Rectal smooth muscle tissue (tissue), 1 donor: ENCODE measurements around the gene OTOF.
"Not testable (repeated sequence)": the region's sequence is repeated elsewhere in the genome, so short reads cannot be mapped to it uniquely, and the experiment has no call there.

Source experiments
- H3K27ac ChIP-seq: one replicate; pipeline ENCODE4 v1.7.0; 2013; ENCODE audit warnings: low read depth, low read length, inconsistent platforms
- H3K27me3 ChIP-seq: one replicate; pipeline ENCODE4 v1.7.0; 2013; ENCODE audit warnings: low read length; ENCODE audit not compliant: control insufficient read depth, insufficient read depth
- H3K36me3 ChIP-seq: one replicate; pipeline ENCODE4 v1.7.0; 2013; ENCODE audit warnings: low read length; ENCODE audit not compliant: control insufficient read depth, insufficient read depth
- H3K4me1 ChIP-seq: one replicate; pipeline ENCODE4 v1.7.0; 2013; ENCODE audit warnings: low read length; ENCODE audit not compliant: control insufficient read depth, insufficient read depth
- H3K4me3 ChIP-seq: one replicate; pipeline ENCODE4 v1.7.0; 2013; ENCODE audit warnings: low read length
- H3K9ac ChIP-seq: one replicate; pipeline ENCODE4 v1.7.0; 2013; ENCODE audit warnings: low read length

OTOF gene

DNA sequence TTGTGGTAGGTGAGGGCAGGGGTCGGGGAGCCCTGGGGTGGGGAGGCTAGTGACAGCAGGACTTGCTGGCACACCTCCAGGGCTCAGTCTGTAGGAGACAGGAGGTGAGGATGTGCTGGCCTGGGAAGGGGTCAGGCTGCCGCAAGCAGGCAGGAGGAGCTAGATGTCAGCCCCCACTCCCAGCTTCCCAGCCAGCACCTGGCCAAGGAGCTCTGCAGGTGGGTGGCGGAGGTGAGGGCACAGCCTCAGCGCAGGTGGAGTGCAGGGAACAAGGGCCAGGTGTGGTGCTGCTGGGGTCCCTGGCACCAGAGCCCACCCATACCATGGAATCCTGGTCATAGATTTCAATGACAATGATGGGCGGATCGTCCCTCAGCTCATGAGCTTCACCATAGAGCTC is 2.9 kb downstream of the OTOF start:
- Histone ChIP-seq H3K4me1 (no peaks in the 10 kb centered on the region), H3K36me3 (no peaks in the 10 kb centered on the region), H3K9ac (no peak overlapping the region), H3K27ac (no peak overlapping the region), H3K27me3 (no peaks in the 10 kb centered on the region), H3K4me3 (no peak overlapping the region)

- H3K4me1 ChIP-seq: no peaks in the 10 kb centered on the region
- H3K27ac ChIP-seq: no peak overlapping the region
- H3K4me3 ChIP-seq: no peak overlapping the region
- no peaks in the 10 kb centered on the region for H3K27me3 ChIP-seq
- no peaks in the 10 kb centered on the region for H3K36me3 ChIP-seq
- no peak overlapping the region for H3K9ac ChIP-seq
These were observed 3.6 kb downstream of the OTOF start for GRCh38 chr2:26474261-26474785.

DNA sequence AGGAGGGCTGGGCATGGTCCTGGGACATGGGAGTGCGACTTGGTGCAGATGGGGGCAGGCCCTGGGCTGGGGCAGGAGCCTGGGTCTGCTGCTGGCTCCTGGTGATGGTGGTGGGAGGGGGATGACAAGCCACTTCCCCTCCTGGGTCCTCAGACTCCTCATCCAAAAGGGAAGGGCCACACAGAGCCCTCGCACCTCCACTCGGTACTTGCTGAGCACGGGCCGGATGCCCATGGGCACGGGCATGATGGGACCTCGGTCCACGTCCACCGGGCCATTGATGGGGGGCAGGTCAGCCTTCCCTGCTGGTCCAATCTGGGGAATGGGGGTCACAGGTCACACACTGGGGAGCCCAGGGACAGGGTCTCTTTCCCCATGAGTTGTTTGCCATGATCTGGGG is 4.1 kb downstream of the OTOF start:
- Histone ChIP-seq H3K36me3 (no peaks in the 10 kb centered on the region), H3K4me1 (no peaks in the 10 kb centered on the region), H3K27me3 (no peaks in the 10 kb centered on the region), H3K27ac (no peak overlapping the region), H3K9ac (no peak overlapping the region), H3K4me3 (no peak overlapping the region)

GRCh38 chr2:26472821-26473655 is 4.9 kb downstream of the OTOF start:
- H3K9ac ChIP-seq: no peak overlapping the region
- no peaks in the 10 kb centered on the region for H3K27me3 ChIP-seq
- H3K4me1 ChIP-seq: no peaks in the 10 kb centered on the region
- no peaks in the 10 kb centered on the region for H3K36me3 ChIP-seq
- no peak overlapping the region for H3K27ac ChIP-seq
- no peak overlapping the region for H3K4me3 ChIP-seq

DNA sequence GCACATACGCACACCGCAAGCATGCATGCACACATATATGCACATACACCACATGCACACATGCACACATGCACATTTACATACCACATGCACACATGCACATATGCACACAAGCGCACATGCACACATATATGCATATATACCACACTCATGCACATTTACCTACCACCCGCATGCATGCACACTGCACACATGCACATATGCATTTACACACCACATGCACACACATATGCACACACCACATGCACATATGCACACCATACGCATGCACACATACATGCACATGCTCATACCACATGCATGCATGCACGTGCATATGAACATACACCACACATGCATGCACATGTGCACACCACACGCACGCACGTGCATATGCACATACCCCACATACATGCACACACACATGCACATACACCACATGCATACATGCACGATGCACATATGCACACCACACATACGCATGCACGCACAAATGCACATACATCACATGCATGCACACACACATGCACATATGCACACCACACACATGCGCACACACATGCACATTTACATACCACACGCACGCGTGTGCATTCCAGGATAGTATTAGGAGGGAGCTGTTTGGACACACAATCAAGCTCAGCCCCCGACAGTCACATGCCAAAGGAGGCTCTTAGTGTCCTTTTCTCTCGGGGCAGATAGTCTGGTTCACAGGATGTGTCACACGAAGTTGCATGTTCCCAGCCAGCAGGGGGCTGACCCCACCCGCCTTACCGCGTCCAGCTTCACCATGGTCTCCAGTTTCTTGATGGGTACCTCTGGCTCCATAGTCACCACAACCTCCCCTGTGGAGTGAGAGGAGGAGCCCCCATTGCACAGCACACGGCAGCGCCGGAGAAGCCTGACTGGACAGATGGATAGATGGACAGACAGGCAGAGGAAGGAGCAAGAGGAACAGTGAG is 5.9 kb downstream of the OTOF start:
- Histone ChIP-seq H3K27ac (no peak overlapping the region), H3K36me3 (no peaks in the 10 kb centered on the region), H3K4me3 (no peak overlapping the region), H3K4me1 (no peaks in the 10 kb centered on the region), H3K9ac (no peak overlapping the region), H3K27me3 (no peaks in the 10 kb centered on the region)

GRCh38 chr2:26471289-26471688 is 6.6 kb downstream of the OTOF start:
- Histone ChIP-seq H3K4me1 (no peaks in the 10 kb centered on the region), H3K4me3 (no peak overlapping the region), H3K27ac (no peak overlapping the region), H3K36me3 (no peaks in the 10 kb centered on the region), H3K9ac (no peak overlapping the region), H3K27me3 (no peaks in the 10 kb centered on the region)

DNA sequence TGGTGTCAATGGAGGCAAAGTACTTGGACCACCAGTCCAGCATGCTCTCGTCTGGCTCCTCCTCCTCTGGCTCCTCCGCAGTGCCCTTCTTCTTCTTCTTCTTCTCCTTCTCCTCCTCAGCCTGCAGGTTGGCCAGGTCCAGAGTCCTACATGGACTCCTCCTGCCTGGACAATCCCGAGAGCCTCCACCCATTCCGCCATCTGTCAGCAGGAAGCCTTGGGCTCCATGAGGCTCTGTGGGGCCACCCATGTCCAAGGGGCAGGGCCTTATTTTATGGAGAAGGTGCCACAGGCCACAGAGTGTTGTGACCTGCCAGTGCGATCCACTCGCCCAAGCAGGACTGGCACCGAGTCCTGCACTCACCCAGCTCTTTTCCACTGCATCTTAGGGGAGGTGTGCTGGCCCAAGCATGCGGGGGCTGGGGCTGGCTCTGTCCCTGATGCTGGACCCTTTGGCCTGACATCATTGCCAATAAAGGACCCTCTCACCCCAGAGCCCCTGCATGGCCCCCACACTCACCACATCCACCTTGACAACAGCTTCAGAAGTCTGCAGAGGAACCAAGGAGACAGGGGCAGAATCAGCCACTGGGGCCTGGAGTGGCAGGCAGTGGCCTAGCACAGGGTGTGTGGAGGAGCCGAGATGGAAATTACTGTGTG is 7.2 kb downstream of the OTOF start:
- H3K4me3 ChIP-seq: no peak overlapping the region
- H3K27ac ChIP-seq: no peak overlapping the region
- no peaks in the 10 kb centered on the region for H3K36me3 ChIP-seq
- H3K4me1 ChIP-seq: no peaks in the 10 kb centered on the region
- H3K27me3 ChIP-seq: no peaks in the 10 kb centered on the region
- H3K9ac ChIP-seq: no peak overlapping the region

GRCh38 chr2:26469955-26470354 is 8.0 kb downstream of the OTOF start:
- Histone ChIP-seq H3K4me1 (no peaks in the 10 kb centered on the region), H3K4me3 (no peak overlapping the region), H3K27ac (no peak overlapping the region), H3K9ac (no peak overlapping the region), H3K36me3 (no peaks in the 10 kb centered on the region), H3K27me3 (no peaks in the 10 kb centered on the region)

DNA sequence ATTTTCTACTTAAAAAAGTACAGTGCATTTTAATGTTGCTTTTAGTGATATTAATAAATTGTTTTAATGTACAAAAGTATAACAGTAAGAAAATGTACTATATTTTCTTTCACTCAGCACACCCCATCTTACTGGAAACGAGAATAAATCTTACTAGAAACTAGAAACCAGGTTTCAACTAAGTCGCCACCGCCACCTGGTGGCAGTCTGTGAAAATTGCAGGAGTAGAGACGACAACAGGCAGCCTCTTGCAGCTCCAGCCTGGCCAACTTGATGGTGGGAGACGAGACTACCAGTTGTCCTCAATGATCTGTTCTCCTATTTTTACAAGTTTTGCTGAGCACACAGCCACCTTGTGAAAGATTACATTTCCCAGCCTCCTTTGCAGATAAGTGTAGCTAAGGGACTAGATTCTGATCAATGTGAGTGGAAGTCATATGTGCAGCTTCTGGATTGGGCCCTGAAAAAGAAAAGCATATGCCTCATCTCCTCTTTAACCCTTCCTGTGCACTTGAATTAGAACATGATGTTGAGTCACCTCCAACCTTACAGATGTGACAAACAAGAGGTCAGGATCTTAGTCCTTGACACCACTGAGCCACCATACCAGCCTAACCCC is 8.7 kb downstream of the OTOF start:
- no peaks in the 10 kb centered on the region for H3K4me1 ChIP-seq
- no peaks in the 10 kb centered on the region for H3K27me3 ChIP-seq
- H3K9ac ChIP-seq: no peak overlapping the region
- H3K27ac ChIP-seq: no peak overlapping the region
- H3K36me3 ChIP-seq: no peaks in the 10 kb centered on the region
- H3K4me3 ChIP-seq: no peak overlapping the region

DNA sequence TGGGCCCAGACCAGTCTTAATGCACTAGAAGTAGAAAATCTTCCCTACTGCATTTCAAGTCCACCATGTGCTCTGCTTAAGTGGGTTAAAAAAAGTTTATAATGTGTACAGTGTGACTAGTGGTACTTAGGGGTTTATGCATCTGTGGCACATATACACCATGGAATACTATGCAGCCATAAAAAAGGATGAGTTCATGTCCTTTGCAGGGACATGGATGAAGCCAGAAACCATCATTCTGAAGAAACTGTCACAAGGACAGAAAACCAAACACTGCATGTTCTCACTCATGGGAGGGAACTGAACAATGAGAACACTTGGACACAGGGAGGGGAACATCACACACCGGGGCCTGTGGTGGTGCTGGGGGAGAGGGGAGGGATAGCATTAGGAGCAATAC is 9.4 kb downstream of the OTOF start:
- not testable (repeated sequence) for H3K27me3 ChIP-seq, H3K9ac ChIP-seq, H3K36me3 ChIP-seq, H3K27ac ChIP-seq, H3K4me3 ChIP-seq, H3K4me1 ChIP-seq

GRCh38 chr2:26466662-26467310 is 11.1 kb downstream of the OTOF start:
- no peak overlapping the region for H3K27ac ChIP-seq
- no peak overlapping the region for H3K4me3 ChIP-seq
- no peaks in the 10 kb centered on the region for H3K27me3 ChIP-seq
- H3K9ac ChIP-seq: no peak overlapping the region
- no peaks in the 10 kb centered on the region for H3K36me3 ChIP-seq
- H3K4me1 ChIP-seq: no peaks in the 10 kb centered on the region
